ENCODE measurements around the gene KCNJ3. TPM values are rescaled to one million over a fixed set of nuclear protein-coding genes. Genes with fewer than 3 reads are reported as not detected.

Gene KCNJ3
- not detected in 2 replicates for total RNA-seq

DNA sequence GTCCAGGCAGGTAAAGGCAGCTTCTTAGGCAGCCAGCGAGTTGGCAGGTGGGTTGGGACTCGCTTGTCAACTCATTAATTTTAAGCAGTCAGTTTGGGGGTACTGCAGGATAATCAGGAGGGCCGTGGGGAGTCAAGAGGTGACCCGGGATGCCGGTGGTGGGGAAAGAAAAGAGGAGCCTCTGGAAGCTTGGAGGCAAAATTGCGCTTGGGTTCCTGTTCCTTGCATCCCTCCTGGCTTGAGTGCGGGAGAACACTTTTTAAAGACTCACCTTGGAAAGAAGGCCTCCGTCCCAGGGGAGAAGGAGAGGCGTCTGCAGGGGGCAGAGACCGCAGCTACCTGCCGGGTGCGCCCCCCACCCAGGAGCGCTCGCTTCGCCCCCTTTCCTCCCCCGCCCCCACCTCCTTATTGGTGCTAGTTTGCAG is at the start of gene KCNJ3:
Gene KCNJ3 (plus strand): TSS at position 400 of the 425 bp plus-strand sequence. CDS start 81 bp downstream, outside the sequence.

